Astrocyte of the cerebellum (primary cell): Measurements from ENCODE around the gene CD4.

Experiments
- DNase-seq: peaks from one replicate; pipeline ENCODE4 v3.0.0-alpha.2; 2011; ENCODE audit warnings: low read depth
- H3K4me3 ChIP-seq: 2 replicates; pipeline ENCODE4 v1.5.1; 2011; ENCODE audit warnings: mild to moderate bottlenecking, low read depth, low read length, moderate library complexity
- in situ Hi-C: cut with HindIII; loops from 2 replicates; pipeline ENCODE4 v1.10.0; 2017; ENCODE audit warnings: low sequenced_read_pairs
- TF ChIP-seq, protein P1 (sequence below): IDR thresholded peaks from 2 replicates; pipeline ENCODE4 v1.5.1; 2012; ENCODE audit warnings: low read length, low read depth, moderate library complexity, mild to moderate bottlenecking; ENCODE audit errors: missing control alignments

CD4 gene

GRCh38 chr12:6830999-6831398 lies 41.7 kb downstream of the CD4 start:
- DNase-seq, result no peak
- in situ Hi-C loops, result no loop called here
- TF ChIP-seq, protein P1, sequence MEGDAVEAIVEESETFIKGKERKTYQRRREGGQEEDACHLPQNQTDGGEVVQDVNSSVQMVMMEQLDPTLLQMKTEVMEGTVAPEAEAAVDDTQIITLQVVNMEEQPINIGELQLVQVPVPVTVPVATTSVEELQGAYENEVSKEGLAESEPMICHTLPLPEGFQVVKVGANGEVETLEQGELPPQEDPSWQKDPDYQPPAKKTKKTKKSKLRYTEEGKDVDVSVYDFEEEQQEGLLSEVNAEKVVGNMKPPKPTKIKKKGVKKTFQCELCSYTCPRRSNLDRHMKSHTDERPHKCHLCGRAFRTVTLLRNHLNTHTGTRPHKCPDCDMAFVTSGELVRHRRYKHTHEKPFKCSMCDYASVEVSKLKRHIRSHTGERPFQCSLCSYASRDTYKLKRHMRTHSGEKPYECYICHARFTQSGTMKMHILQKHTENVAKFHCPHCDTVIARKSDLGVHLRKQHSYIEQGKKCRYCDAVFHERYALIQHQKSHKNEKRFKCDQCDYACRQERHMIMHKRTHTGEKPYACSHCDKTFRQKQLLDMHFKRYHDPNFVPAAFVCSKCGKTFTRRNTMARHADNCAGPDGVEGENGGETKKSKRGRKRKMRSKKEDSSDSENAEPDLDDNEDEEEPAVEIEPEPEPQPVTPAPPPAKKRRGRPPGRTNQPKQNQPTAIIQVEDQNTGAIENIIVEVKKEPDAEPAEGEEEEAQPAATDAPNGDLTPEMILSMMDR, result no peak
- H3K4me3 ChIP-seq, result no peak overlapping the region

DNA sequence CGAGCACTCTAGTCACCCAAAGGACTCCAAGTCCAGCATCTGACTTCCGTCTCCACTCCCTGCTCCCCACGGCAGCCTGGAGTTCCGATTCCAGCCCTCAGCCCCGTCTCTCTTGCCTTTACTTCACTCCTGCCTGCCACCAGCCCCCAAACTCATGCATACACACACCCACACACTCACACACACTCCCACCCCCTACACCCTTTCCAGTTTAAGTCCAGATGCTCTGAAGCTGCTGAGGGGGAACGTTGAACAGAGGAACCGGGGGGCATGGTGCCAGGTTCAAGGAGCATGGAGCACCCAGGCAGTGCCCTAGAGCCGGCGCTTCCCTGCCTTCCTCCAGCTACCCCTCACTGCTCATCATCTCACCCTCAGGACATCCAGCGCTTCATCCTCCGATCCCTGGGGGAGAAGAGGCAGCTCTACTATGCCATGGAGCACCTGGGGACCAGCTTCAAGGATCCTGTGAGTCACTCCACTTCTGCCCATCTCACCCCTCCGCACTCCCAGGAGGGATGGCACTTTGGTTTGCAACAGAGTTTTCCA lies 42.2 kb downstream of the CD4 start:
- no peak for DNase-seq
- TF ChIP-seq, protein P1, result no peak
- in situ Hi-C loops, result no loop called here
- H3K4me3 ChIP-seq, result no peak overlapping the region

DNA sequence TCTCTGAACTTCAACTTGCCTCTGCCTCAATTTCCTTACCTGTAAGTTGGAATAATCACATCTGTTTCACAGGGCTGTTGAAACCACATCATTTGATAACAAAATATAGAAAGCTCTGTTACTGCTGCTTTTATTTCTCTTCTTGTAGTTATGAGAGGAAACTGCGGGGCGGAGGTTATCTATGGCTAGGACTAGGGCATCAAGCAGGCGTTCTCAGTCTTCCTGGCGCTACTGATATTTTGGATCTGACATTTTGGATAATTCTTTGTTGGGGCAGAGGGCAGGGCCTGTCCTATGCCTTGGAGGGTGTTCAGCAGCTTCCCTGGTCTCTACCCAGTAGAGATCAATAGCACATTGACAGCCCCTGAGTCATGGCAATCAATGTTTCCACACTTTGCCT lies 42.8 kb downstream of the CD4 start:
- DNase-seq, result no peak
- no peak overlapping the region for H3K4me3 ChIP-seq
- in situ Hi-C loops, result no loop called here
- TF ChIP-seq, protein P1, result no peak

GRCh38 chr12:6833189-6833890 lies 44.0 kb downstream of the CD4 start:
- no peak for DNase-seq
- in situ Hi-C loops, result no loop called here
- no peak overlapping the region for H3K4me3 ChIP-seq
- TF ChIP-seq, protein P1, result no peak

DNA sequence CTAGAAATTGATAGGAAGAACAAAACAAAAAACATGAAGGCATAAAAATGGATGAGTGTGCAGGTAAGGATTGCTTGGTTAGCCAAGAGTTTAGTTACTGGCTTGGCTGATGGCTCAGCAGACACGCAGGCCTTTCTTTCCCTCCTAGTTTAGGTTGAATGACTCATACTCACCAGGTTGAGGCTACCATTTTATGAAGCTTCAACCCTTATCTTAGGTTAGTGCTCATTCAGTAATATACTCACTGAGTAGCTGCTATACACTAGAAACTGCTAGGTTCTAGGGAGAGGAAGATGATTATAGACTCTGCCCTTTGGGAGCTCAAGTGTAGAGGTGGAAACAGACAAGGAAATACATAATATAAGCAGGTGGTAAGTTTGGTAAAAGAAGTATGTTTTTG lies 44.9 kb downstream of the CD4 start:
- no peak for DNase-seq
- TF ChIP-seq, protein P1, result no peak
- in situ Hi-C loops, result no loop called here
- H3K4me3 ChIP-seq, result no peak overlapping the region

DNA sequence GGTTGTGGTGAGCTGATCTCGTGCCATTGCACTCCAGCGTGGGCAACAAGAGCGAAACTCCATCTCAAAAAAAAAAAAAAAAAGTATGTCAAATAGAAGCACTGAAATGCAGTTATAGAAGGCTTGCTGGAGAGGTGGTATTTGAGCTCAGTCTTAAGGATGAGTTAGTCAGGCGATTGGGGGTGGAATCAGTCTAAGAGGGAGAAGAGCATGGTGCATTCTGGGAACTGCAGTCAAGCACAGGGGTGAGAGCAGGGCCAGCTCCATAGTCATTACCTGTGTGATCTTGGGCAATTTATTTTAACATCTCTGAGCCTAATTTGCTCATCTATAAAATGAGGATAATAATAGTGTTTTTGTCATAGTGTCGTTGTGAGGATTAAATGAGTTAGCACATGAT lies 45.5 kb downstream of the CD4 start:
- DNase-seq, result no peak
- no peak overlapping the region for H3K4me3 ChIP-seq
- in situ Hi-C loops, result no loop called here
- TF ChIP-seq, protein P1, result no peak

DNA sequence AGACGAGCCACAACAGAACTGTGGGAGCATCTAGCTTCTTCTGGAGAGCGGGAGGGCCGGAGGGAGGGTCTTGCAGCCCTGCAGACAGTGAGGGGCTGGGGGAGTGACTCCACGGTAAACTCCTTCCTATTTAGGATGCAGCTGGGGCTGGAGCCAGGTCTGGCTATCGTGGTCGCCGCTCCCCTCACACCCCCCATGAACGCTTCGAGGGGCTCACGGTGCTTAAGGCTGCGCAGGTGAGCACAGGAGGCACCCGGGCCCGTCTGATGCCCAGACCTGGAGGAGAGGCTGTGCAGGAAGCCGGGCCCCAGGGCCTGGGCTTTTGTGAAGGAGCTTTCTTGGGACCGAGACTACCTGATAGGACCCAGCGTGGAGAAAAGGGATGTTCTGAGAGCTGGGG lies 47.5 kb downstream of the CD4 start:
- TF ChIP-seq, protein P1, result no peak
- no peak for DNase-seq
- in situ Hi-C loops, result no loop called here
- no peak overlapping the region for H3K4me3 ChIP-seq
